T1000 (cell line): ENCODE measurements around the gene ARHGAP44.
A peak's percentile ranks its signal among the peaks of the same experiment; 100 is the strongest.

Experiments
- DNase-seq: peaks from one replicate; lab custom pipeline; 2025; ENCODE audit warnings: mixed read lengths; lab: John Stamatoyannopoulos, UW

Gene ARHGAP44

GRCh38 chr17:12994341-12995074 lies 205.2 kb downstream of the ARHGAP44 start:
- no peak for DNase-seq

GRCh38 chr17:12995106-12995895 lies 206.0 kb downstream of the ARHGAP44 start:
- DNase-seq, result no peak

GRCh38 chr17:12995896-12996295 lies 206.6 kb downstream of the ARHGAP44 start:
- DNase-seq, result no peak

GRCh38 chr17:12996357-12996756 lies 207.1 kb downstream of the ARHGAP44 start:
- DNase-seq, result no peak

- DNase-seq, result no peak
Measured at GRCh38 chr17:12996941-12997340, 207.6 kb downstream of the ARHGAP44 start.

GRCh38 chr17:12998461-12998860 lies 209.2 kb downstream of the ARHGAP44 start:
- DNase-seq, result no peak

- DNase-seq, result no peak
Measured at GRCh38 chr17:12998874-12999273, 209.6 kb downstream of the ARHGAP44 start.

GRCh38 chr17:13000561-13000960 lies 211.3 kb downstream of the ARHGAP44 start:
- DNase-seq, result no peak

GRCh38 chr17:13001991-13002615 lies 212.8 kb downstream of the ARHGAP44 start:
- no peak for DNase-seq

- peak; percentile 60 for DNase-seq
Measured at GRCh38 chr17:13002761-13003453, 213.6 kb downstream of the ARHGAP44 start.

GRCh38 chr17:13003454-13003851 lies 214.2 kb downstream of the ARHGAP44 start:
- no peak for DNase-seq

GRCh38 chr17:13003927-13004326 lies 214.6 kb downstream of the ARHGAP44 start:
- no peak for DNase-seq

GRCh38 chr17:13004336-13004735 lies 215.0 kb downstream of the ARHGAP44 start:
- no peak for DNase-seq

- DNase-seq, result no peak
Measured at GRCh38 chr17:13005530-13005929, 216.2 kb downstream of the ARHGAP44 start.

- no peak for DNase-seq
Measured at GRCh38 chr17:13008461-13008860, 219.2 kb downstream of the ARHGAP44 start.

- DNase-seq, result no peak
Measured at GRCh38 chr17:13010959-13011358, 221.7 kb downstream of the ARHGAP44 start.

GRCh38 chr17:13014801-13015200 lies 225.5 kb downstream of the ARHGAP44 start:
- no peak for DNase-seq

GRCh38 chr17:13016881-13017654 lies 227.8 kb downstream of the ARHGAP44 start:
- no peak for DNase-seq

GRCh38 chr17:13017655-13018459 lies 228.6 kb downstream of the ARHGAP44 start, which contains the start of gene ELAC2:
Gene ELAC2 (minus strand): TSS chr17:13018027. CDS start chr17:13017947, 80 bp downstream.
- DNase-seq, result peak; percentile 97

GRCh38 chr17:13024016-13024415 lies 234.7 kb downstream of the ARHGAP44 start:
- no peak for DNase-seq
